Upper lobe of left lung (tissue), 4 donors: ENCODE results near the gene RSPO1.

Experiments
- CTCF ChIP-seq, 6 experiments: fragments of 450-650 bp in 4 of 6; fragments of 200-600 bp in 2 of 6; sonication (generic) in 2 of 6; IDR thresholded peaks; one replicate each; pipeline ENCODE4 v1.5.1; 2016 to 2019; ENCODE audit warnings: antibody characterized with exemption in 6 of 6
- EP300 ChIP-seq, 4 donors: sonication (generic); formaldehyde crosslinking; IDR thresholded peaks; one replicate each; pipeline ENCODE4 v1.5.1; 2017; ENCODE audit warnings: antibody characterized with exemption in 4 of 4, control low read depth in 2 of 4
- POLR2A ChIP-seq, 4 donors: fragments of 450-650 bp; IDR thresholded peaks; one replicate each; pipeline ENCODE4 v1.5.1; 2016 to 2017; ENCODE audit warnings: antibody characterized with exemption in 4 of 4, mild to moderate bottlenecking in 2 of 4
- POLR2AphosphoS5 ChIP-seq, 2 donors: sonication (generic); formaldehyde crosslinking; IDR thresholded peaks; one replicate each; pipeline ENCODE4 v1.5.1; 2017; ENCODE audit warnings: antibody characterized with exemption in 2 of 2

- no peak for TF ChIP-seq POLR2AphosphoS5 (IDR thresholded peaks at IDR 0.05)
- no peak for TF ChIP-seq CTCF (IDR thresholded peaks at IDR 0.05)
- TF ChIP-seq POLR2A (IDR thresholded peaks at IDR 0.05) = no peak
- no peak for TF ChIP-seq EP300 (IDR thresholded peaks at IDR 0.05)
These were observed 12.6 kb downstream of the RSPO1 start for GRCh38 chr1:37622131-37622530.
